ENCODE results near the gene NFIB. TPM values are rescaled to one million over a fixed set of nuclear protein-coding genes. Genes with fewer than 3 reads are reported as not detected.

Gene NFIB
- total RNA-seq, 2 donors from 2014 or later = 5.3 to 14.1 TPM

DNA sequence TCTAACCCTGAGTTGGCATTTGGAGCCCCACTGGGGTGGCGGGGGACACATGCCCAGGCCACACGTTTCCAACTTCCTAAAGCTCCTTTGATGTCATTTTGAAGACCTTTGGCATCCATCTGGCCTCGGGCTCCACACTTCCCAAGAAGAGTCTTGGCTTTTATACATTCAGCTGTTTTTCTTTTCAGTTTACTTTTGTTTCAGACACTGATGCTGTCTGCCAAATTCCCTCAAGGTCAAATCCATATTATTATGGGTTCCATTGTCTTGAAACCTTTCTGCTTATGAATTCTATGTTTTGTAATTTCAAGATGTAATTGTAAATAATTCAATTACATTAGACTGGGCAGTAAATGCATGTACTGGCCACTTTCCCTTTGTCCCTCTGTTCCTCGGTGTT lies 23.7 kb upstream of the NFIB start:
- Histone ChIP-seq H3K9ac (ENCODE audit: extremely low read depth, low read length, poor library complexity, severe bottlenecking) (no peak overlapping the region), H3K27me3 (ENCODE audit: control insufficient read depth, insufficient read depth, low read length, poor library complexity, severe bottlenecking) (peaks cover 39% of the 10 kb centered on the region), H3K27ac (ENCODE audit: low read depth, low read length) (no peak overlapping the region), H3K4me3 (ENCODE audit: low read length) (no peak overlapping the region), H3K36me3 (ENCODE audit: control insufficient read depth, insufficient read depth, low read length) (no peaks in the 10 kb centered on the region), H3K4me1 (ENCODE audit: control insufficient read depth, insufficient read depth, low read length) (no peaks in the 10 kb centered on the region), H3K9me3 (ENCODE audit: control insufficient read depth, low read length) (no peaks in the 10 kb centered on the region)
- Mint-ChIP-seq H3K4me3 (no peak overlapping the region), H3K27me3 (ENCODE audit: insufficient read depth) (peaks cover 3% of the 10 kb centered on the region), H3K27ac (no peak overlapping the region), H3K4me1 (peaks cover 2% of the 10 kb centered on the region), H3K36me3 (ENCODE audit: low read depth) (no peaks in the 10 kb centered on the region), H3K9me3 (no peaks in the 10 kb centered on the region)
- TF ChIP-seq, protein P1, sequence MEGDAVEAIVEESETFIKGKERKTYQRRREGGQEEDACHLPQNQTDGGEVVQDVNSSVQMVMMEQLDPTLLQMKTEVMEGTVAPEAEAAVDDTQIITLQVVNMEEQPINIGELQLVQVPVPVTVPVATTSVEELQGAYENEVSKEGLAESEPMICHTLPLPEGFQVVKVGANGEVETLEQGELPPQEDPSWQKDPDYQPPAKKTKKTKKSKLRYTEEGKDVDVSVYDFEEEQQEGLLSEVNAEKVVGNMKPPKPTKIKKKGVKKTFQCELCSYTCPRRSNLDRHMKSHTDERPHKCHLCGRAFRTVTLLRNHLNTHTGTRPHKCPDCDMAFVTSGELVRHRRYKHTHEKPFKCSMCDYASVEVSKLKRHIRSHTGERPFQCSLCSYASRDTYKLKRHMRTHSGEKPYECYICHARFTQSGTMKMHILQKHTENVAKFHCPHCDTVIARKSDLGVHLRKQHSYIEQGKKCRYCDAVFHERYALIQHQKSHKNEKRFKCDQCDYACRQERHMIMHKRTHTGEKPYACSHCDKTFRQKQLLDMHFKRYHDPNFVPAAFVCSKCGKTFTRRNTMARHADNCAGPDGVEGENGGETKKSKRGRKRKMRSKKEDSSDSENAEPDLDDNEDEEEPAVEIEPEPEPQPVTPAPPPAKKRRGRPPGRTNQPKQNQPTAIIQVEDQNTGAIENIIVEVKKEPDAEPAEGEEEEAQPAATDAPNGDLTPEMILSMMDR (conservative IDR thresholded peaks at IDR 0.05) = no peak
- 84 to 88% methylated on average over 3 to 4 of the region's 4 CpGs for WGBS, 2 experiments (ENCODE audit: insufficient coverage in 1 of 2, insufficient read length in 1 of 2)
- DNase-seq = no peak

DNA sequence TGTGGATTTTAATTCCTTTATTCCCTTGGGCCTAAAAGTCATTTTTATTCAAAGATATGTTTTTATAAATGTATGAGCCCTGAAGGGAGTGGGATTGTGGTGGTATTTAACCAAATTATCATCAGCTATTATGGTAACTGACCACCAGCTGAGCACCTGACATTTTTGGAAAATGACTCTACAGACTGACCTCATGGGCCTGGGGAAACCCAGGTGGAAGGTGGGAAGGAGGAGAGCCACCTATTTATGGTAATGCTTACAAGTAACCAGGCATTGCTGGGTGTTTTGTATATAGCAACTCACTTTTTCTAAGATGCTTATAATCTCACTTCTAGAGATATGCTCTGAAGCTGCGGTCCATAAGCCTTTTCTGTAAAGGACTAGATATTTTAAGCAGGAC lies 22.3 kb upstream of the NFIB start:
- no peak for DNase-seq
- TF ChIP-seq, protein P1 (conservative IDR thresholded peaks at IDR 0.05) = no peak
- Histone ChIP-seq H3K27ac (ENCODE audit: low read depth, low read length) (no peak overlapping the region), H3K4me3 (ENCODE audit: low read length) (no peak overlapping the region), H3K27me3 (ENCODE audit: control insufficient read depth, insufficient read depth, low read length, poor library complexity, severe bottlenecking) (peaks cover 25% of the 10 kb centered on the region), H3K4me1 (ENCODE audit: control insufficient read depth, insufficient read depth, low read length) (no peaks in the 10 kb centered on the region), H3K36me3 (ENCODE audit: control insufficient read depth, insufficient read depth, low read length) (no peaks in the 10 kb centered on the region), H3K9ac (ENCODE audit: extremely low read depth, low read length, poor library complexity, severe bottlenecking) (no peak overlapping the region), H3K9me3 (ENCODE audit: control insufficient read depth, low read length) (no peaks in the 10 kb centered on the region)
- H3K4me1 Mint-ChIP-seq = peaks cover 2% of the 10 kb centered on the region
- no peak overlapping the region for H3K27ac Mint-ChIP-seq
- no peaks in the 10 kb centered on the region for H3K36me3 Mint-ChIP-seq (ENCODE audit: low read depth)
- H3K4me3 Mint-ChIP-seq = no peak overlapping the region
- H3K27me3 Mint-ChIP-seq (ENCODE audit: insufficient read depth) = peaks cover 3% of the 10 kb centered on the region
- H3K9me3 Mint-ChIP-seq = no peaks in the 10 kb centered on the region
- WGBS, 2 experiments (ENCODE audit: insufficient coverage in 1 of 2, insufficient read length in 1 of 2) = 100% methylated on average over 1 of the region's 1 CpG

DNA sequence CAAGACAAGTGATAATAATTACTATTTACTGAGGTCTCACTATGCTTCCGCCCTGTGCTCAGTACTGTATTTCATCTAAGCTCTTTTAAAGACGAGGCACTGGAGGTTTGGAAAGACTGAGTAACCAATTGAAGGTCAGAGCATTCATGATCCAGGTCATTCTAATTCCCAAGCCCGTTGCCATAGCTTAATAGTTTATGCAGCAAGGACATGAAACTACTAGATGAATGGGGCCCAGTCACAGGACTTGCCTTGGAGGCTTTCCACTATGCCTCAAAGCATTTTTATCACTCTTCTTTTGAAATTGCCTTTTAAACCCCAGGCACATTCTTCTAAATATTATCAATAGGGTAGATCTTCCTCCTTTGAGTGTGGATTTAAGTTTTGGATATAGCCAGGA lies 17.2 kb upstream of the NFIB start:
- no peaks in the 10 kb centered on the region for H3K4me1 ChIP-seq (ENCODE audit: control insufficient read depth, insufficient read depth, low read length)
- no peaks in the 10 kb centered on the region for H3K9me3 ChIP-seq (ENCODE audit: control insufficient read depth, low read length)
- no peak overlapping the region for H3K27ac Mint-ChIP-seq
- 85 to 91% methylated on average over 3 of the region's 3 CpGs for WGBS, 2 experiments (ENCODE audit: insufficient coverage in 1 of 2, insufficient read length in 1 of 2)
- peaks cover 2% of the 10 kb centered on the region for H3K4me1 Mint-ChIP-seq
- peaks cover 3% of the 10 kb centered on the region for H3K27me3 Mint-ChIP-seq (ENCODE audit: insufficient read depth)
- TF ChIP-seq, protein P1 (conservative IDR thresholded peaks at IDR 0.05) = no peak
- no peak overlapping the region for H3K27ac ChIP-seq (ENCODE audit: low read depth, low read length)
- no peaks in the 10 kb centered on the region for H3K36me3 Mint-ChIP-seq (ENCODE audit: low read depth)
- H3K9me3 Mint-ChIP-seq = no peaks in the 10 kb centered on the region
- no peak overlapping the region for H3K4me3 Mint-ChIP-seq
- no peak for DNase-seq
- H3K27me3 ChIP-seq (ENCODE audit: control insufficient read depth, insufficient read depth, low read length, poor library complexity, severe bottlenecking) = no peaks in the 10 kb centered on the region
- no peaks in the 10 kb centered on the region for H3K36me3 ChIP-seq (ENCODE audit: control insufficient read depth, insufficient read depth, low read length)
- H3K9ac ChIP-seq (ENCODE audit: extremely low read depth, low read length, poor library complexity, severe bottlenecking) = no peak overlapping the region
- H3K4me3 ChIP-seq (ENCODE audit: low read length) = no peak overlapping the region

Measured in endodermal cell (in vitro differentiated cells).